Measurements from ENCODE around the gene C21orf58.

DNA sequence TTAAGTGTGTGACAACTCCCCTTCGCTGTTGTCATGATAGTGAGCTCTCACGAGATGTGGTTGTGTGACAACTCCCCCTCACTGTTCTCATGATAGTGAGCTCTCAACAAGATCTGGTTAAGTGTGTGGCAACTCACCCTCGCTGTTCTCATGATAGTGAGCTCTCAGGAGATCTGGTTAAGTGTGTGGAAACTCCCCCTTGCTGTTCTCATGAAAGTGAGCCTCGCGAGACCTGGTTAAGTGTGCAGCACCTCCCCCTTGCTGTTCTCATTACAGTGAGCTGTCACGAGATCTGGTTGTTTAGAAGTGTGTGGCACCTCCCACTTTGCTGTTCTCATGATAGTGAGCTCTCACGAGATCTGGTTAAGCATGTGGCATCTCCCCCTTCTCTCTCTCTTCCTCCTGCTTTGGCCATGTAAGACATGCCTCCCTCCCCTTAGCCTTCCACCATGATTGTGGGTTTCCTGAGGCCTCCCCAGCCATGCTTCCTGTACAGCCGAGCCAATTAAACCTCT lies 70.0 kb downstream of the C21orf58 start:
- TF ChIP-seq, protein P1, sequence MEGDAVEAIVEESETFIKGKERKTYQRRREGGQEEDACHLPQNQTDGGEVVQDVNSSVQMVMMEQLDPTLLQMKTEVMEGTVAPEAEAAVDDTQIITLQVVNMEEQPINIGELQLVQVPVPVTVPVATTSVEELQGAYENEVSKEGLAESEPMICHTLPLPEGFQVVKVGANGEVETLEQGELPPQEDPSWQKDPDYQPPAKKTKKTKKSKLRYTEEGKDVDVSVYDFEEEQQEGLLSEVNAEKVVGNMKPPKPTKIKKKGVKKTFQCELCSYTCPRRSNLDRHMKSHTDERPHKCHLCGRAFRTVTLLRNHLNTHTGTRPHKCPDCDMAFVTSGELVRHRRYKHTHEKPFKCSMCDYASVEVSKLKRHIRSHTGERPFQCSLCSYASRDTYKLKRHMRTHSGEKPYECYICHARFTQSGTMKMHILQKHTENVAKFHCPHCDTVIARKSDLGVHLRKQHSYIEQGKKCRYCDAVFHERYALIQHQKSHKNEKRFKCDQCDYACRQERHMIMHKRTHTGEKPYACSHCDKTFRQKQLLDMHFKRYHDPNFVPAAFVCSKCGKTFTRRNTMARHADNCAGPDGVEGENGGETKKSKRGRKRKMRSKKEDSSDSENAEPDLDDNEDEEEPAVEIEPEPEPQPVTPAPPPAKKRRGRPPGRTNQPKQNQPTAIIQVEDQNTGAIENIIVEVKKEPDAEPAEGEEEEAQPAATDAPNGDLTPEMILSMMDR (IDR thresholded peaks at IDR 0.05; ENCODE audit: low read length), result no peak
- no peak for TF ChIP-seq EZH2 (IDR thresholded peaks at IDR 0.05; ENCODE audit: borderline replicate concordance, low read length)

Data from OCI-LY1 (cell line).